Measurements from ENCODE around the gene APOA5.

APOA5 gene

DNA sequence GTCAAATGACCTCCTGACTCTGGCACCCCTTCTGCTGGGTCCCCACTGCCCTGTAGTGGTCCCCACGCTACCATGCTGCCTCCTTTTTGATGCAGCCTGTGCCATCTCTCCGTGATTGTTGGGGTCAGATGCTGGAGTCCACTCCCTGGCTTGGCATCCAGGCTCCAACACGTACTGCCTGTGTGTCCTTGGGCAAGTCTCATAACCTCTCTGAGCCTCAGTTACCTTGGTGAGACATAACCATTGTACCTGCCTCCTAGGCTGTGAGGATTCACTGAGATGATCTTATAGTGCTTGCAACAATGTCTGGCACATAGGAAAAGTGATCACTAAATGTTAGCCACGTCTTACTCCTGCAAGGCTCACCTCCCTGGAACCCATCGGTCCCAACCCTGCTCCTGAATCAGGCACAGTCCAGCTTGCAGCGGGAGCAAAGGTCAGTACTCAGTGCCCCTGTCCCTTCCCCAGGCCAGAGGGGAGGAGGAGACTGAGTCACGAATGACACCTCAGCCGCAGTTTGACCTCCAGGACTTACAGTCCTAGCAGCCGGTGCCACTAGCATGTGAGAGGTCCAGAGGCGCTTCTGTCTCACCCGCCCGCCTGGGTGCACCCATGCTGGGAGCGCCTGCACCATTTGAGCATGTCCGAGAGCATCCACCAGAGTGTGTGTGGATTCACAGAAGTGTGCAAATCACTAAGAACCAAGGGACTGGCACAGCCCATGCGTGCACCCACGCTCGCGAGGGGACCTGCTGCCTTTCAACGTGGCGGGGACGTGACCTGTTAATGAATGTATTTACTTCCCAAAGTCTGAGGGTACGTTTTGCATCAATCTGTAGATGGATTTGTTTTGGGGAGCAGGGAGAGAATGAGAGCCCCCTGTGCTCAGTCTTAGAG, 34.4 kb upstream of the APOA5 start:
- TF ChIP-seq, protein P1, sequence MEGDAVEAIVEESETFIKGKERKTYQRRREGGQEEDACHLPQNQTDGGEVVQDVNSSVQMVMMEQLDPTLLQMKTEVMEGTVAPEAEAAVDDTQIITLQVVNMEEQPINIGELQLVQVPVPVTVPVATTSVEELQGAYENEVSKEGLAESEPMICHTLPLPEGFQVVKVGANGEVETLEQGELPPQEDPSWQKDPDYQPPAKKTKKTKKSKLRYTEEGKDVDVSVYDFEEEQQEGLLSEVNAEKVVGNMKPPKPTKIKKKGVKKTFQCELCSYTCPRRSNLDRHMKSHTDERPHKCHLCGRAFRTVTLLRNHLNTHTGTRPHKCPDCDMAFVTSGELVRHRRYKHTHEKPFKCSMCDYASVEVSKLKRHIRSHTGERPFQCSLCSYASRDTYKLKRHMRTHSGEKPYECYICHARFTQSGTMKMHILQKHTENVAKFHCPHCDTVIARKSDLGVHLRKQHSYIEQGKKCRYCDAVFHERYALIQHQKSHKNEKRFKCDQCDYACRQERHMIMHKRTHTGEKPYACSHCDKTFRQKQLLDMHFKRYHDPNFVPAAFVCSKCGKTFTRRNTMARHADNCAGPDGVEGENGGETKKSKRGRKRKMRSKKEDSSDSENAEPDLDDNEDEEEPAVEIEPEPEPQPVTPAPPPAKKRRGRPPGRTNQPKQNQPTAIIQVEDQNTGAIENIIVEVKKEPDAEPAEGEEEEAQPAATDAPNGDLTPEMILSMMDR (IDR thresholded peaks at IDR 0.05; ENCODE audit: low read depth, low read length): no peak
- DNase-seq (ENCODE audit: extremely low read depth, low read depth): no peak

DNA sequence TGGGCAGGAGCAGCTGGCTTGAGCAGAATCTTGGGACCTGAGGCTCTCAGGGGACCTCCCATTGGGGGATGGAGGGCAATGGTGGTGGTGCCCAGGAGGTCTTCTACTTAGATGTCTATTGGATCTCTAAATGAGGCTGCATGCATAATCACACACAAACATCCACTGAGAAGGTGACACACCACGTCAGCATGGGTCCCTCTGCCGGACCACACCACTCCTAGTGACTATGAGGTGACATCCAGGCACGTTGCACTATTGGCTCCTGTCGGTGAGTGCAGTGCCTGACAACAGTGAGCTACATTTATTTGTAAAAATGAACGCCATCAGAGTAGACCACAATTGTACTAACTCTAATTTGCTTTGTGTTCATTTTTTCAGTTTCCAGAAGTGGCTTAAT, 33.8 kb upstream of the APOA5 start:
- DNase-seq (ENCODE audit: extremely low read depth, low read depth): no peak
- TF ChIP-seq, protein P1 (IDR thresholded peaks at IDR 0.05; ENCODE audit: low read depth, low read length): no peak

DNA sequence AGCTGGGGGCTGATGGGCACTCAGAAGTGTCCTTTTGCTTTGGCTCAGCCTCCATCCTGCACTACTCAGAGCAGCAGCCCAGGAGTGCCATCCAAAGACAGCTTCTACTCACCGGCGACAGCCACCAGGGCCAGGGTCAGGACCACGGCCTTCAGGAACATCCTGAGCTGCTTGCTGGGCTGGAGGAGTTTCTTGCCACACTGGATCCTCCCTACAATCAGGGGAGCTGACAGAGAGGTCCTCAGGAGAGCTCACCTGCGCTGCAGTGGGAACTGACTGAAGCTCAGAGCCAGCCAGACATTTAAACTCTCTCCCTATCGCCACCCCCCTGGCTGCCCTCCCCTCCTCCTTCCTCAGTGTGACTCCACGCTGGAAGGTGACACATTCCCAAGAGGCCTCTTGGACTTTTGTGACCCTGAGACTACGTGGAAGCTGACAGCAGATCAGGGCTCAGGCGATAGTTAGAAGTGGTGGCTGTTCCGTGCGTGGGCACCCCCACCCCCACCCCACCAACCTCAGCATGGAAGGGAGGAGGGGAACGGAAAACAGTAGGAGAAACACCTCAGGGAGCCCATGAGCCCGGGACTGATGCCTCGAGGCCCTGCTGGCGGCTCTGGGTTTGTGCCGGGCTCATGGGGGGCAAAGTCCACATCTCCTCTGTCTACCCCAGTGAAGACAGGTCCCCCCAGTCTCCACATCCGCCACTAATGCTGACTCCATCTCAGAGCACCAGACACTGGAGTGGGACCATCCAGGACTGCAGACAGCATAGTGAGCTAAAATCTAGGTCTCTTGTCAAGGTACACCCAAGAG, 31.6 kb upstream of the APOA5 start, which contains the start of gene APOA4:
Gene APOA4 (minus strand): TSS at position 274 of the 813 bp plus-strand sequence. CDS start 113 bp downstream, at position 161.
- TF ChIP-seq, protein P1 (IDR thresholded peaks at IDR 0.05; ENCODE audit: low read depth, low read length): no peak

DNA sequence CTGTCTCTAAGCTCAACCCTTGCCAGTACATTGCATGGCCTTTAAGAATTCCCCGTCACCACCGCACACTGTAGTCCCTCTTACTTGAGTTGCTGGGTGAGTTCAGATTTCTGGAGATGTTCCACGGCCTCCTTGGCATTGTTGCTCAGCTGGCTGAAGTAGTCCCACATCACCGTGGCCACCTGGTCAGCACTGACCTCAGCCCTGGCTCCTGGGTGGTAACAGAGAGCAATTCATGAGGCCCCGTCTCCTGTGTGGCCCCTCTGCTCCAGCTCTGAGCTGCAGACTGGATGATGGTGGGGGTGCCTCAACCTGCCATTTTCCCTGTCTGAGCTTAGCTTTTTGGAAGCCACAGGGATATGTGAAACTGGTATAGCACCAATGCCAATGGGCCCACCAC, 30.9 kb upstream of the APOA5 start:
- TF ChIP-seq, protein P1 (IDR thresholded peaks at IDR 0.05; ENCODE audit: low read depth, low read length): no peak

More for the DNA sequence above, 31.6 kb upstream of the APOA5 start, which contains the start of gene APOA4:
- no peak for DNase-seq (ENCODE audit: extremely low read depth, low read depth)

DNA sequence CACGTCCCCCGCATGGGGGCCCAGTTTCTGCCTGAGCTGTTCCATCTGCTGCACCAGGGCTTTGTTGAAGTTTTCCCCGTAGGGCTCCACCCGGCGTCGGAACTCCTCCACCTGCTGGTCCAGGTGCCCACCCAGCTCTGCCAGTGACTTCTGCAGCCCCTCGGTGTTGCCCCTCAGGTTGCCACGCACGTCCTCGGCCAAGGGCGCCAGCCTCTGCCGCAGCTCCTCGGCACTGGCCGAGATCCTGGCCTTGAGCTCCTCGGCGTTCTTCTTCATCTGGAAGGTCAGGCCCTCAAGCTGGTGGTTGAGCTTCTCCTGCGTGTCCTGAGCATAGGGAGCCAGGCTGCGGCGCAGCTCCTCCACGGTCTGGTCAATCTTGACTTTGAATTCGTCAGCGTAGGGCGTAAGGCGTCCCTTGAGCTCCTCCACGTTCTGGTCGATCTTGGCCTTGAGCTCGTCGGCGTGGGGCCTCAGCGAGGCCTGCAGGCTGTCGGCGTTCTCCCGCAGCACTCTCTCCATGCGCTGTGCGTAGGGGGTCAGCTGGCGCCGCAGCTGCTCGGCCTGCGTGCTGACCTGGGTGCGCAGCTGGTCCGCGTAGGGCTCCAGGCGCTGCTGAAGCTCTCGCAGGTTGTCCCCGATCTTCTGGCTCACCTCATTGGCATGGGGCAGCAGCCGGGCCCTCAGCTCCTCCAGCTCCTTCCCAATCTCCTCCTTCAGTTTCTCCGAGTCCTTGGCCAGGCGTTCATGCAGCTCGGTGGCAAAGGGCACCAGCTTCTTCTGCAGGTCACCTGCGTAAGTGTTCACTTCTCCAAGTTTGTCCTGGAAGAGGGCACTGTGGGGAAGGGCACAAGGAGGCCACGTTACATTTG, 29.6 kb upstream of the APOA5 start:
- no peak for DNase-seq (ENCODE audit: extremely low read depth, low read depth)
- TF ChIP-seq, protein P1 (IDR thresholded peaks at IDR 0.05; ENCODE audit: low read depth, low read length): no peak

More for the DNA sequence above, 30.9 kb upstream of the APOA5 start:
- DNase-seq (ENCODE audit: extremely low read depth, low read depth): no peak

DNA sequence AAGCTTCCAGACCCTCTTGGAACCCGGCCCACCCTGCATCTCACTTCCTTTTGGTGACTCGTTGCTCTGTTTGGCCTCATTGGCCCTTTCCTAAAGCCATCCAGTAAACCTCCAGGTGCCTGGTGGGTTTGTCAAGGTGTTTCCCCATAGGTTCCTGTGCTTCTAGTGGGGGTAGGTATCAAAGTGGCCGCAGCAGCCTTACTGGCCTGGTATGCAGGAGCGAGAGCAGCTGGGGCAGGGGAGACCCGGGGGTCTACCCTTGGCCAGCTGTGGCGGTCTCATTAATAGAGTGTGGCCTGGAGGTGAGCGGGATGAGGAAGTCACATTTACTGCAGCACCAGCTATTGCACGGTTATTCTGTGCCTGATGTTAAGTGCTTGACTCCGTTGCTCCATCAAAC, 27.4 kb upstream of the APOA5 start:
- TF ChIP-seq, protein P1 (IDR thresholded peaks at IDR 0.05; ENCODE audit: low read depth, low read length): no peak
- DNase-seq (ENCODE audit: extremely low read depth, low read depth): no peak

All from AG09319 (cell line).